Skeletal muscle tissue (tissue), 4 donors: Measurements from ENCODE around the gene MYL6B. TPM values are rescaled to one million over a fixed set of nuclear protein-coding genes. Genes with fewer than 3 reads are reported as not detected.
A peak's percentile ranks its signal among the peaks of the same experiment; 100 is the strongest.

Experiments
- H3K27ac ChIP-seq: one replicate; pipeline ENCODE4 v1.7.0; 2013; ENCODE audit warnings: mild to moderate bottlenecking, low read depth, low read length, inconsistent platforms
- H3K27me3 ChIP-seq, 3 donors: one replicate each; pipeline ENCODE4 v1.7.0; 2013; ENCODE audit warnings: low read length in 3 of 3; ENCODE audit not compliant: control insufficient read depth in 3 of 3, insufficient read depth in 3 of 3
- H3K36me3 ChIP-seq, 3 donors: one replicate each; pipeline ENCODE4 v1.7.0; 2013; ENCODE audit warnings: low read length in 3 of 3; ENCODE audit not compliant: control insufficient read depth in 3 of 3, insufficient read depth in 3 of 3
- H3K4me1 ChIP-seq, 3 donors: one replicate each; pipeline ENCODE4 v1.7.0; 2013; ENCODE audit warnings: low read length in 3 of 3, mild to moderate bottlenecking in 3 of 3; ENCODE audit not compliant: control insufficient read depth in 3 of 3, insufficient read depth in 3 of 3
- H3K4me3 ChIP-seq, 3 donors: one replicate each; pipeline ENCODE4 v1.7.0; 2013; ENCODE audit warnings: low read length in 3 of 3
- H3K9ac ChIP-seq, 3 donors: one replicate each; pipeline ENCODE4 v1.7.0; 2013; ENCODE audit warnings: low read length in 3 of 3, mild to moderate bottlenecking in 3 of 3, moderate library complexity in 2 of 3, low read depth in 1 of 3
- H3K9me3 ChIP-seq, 3 donors: one replicate each; pipeline ENCODE4 v1.7.0; 2013; ENCODE audit warnings: low read length in 3 of 3; ENCODE audit not compliant: control insufficient read depth in 3 of 3
- total RNA-seq: library from RNA; depleted of rRNA; stranded (reverse); fragments of >200 nt; gene quantifications from one replicate; pipeline ENCODE4 v1.2.3, GENCODE V29; 2014
- donor health status: Osteomylitis.

The MYL6B gene
- total RNA-seq, 1 donor from 2014 or later = 451 TPM

GRCh38 chr12:56130876-56131275 lies 21.5 kb upstream of the MYL6B start:
- Histone ChIP-seq H3K4me1 (peaks cover 33 to 48% (median 36%) of the 10 kb centered on the region in 3 donors), H3K9me3 (no peaks in the 10 kb centered on the region), H3K9ac (peak overlapping the region in 1 of 3 donors; percentile 99), H3K4me3 (no peak overlapping the region), H3K27me3 (no peaks in the 10 kb centered on the region), H3K36me3 (peaks cover 43 to 50% (median 44%) of the 10 kb centered on the region in 3 donors), H3K27ac (peak overlapping the region; percentile 96)

- H3K27me3 ChIP-seq = no peaks in the 10 kb centered on the region
- no peak overlapping the region for H3K4me3 ChIP-seq
- H3K36me3 ChIP-seq = peaks cover 77 to 84% (median 81%) of the 10 kb centered on the region in 3 donors
- H3K27ac ChIP-seq = no peak overlapping the region
- H3K4me1 ChIP-seq = peaks cover 8 to 14% (median 11%) of the 10 kb centered on the region in 3 donors
- no peaks in the 10 kb centered on the region for H3K9me3 ChIP-seq
- no peak overlapping the region for H3K9ac ChIP-seq
Measured at GRCh38 chr12:56134897-56135296, 17.5 kb upstream of the MYL6B start.

GRCh38 chr12:56137853-56138571 lies 14.4 kb upstream of the MYL6B start:
- Histone ChIP-seq H3K4me1 (peaks cover 3 to 5% (median 4%) of the 10 kb centered on the region in 3 donors), H3K36me3 (peaks cover 73 to 84% (median 83%) of the 10 kb centered on the region in 3 donors), H3K27ac (no peak overlapping the region), H3K27me3 (no peaks in the 10 kb centered on the region), H3K9ac (no peak overlapping the region), H3K4me3 (no peak overlapping the region), H3K9me3 (no peaks in the 10 kb centered on the region)

GRCh38 chr12:56141946-56142784 lies 10.2 kb upstream of the MYL6B start:
- Histone ChIP-seq H3K4me3 (no peak overlapping the region), H3K4me1 (peaks cover 10 to 13% (median 11%) of the 10 kb centered on the region in 3 donors), H3K27ac (no peak overlapping the region), H3K9ac (no peak overlapping the region), H3K27me3 (no peaks in the 10 kb centered on the region), H3K9me3 (no peaks in the 10 kb centered on the region), H3K36me3 (peaks cover 70 to 71% (median 70%) of the 10 kb centered on the region in 3 donors)

GRCh38 chr12:56143217-56143616 lies 9.2 kb upstream of the MYL6B start:
- Histone ChIP-seq H3K4me1 (peaks cover 10 to 13% (median 11%) of the 10 kb centered on the region in 3 donors), H3K9me3 (no peaks in the 10 kb centered on the region), H3K4me3 (no peak overlapping the region), H3K27ac (peak overlapping the region; percentile 4), H3K36me3 (peaks cover 59 to 60% (median 60%) of the 10 kb centered on the region in 3 donors), H3K9ac (no peak overlapping the region), H3K27me3 (no peaks in the 10 kb centered on the region)

GRCh38 chr12:56143870-56144269 lies 8.5 kb upstream of the MYL6B start:
- H3K27ac ChIP-seq = peak overlapping the region; percentile 4
- peaks cover 10 to 13% (median 11%) of the 10 kb centered on the region in 3 donors for H3K4me1 ChIP-seq
- H3K9me3 ChIP-seq = no peaks in the 10 kb centered on the region
- H3K4me3 ChIP-seq = no peak overlapping the region
- H3K36me3 ChIP-seq = peaks cover 53 to 54% (median 53%) of the 10 kb centered on the region in 3 donors
- peak overlapping the region in 1 of 3 donors; percentile 16 for H3K9ac ChIP-seq
- no peaks in the 10 kb centered on the region for H3K27me3 ChIP-seq

GRCh38 chr12:56145217-56145616 lies 7.2 kb upstream of the MYL6B start:
- H3K4me1 ChIP-seq = peaks cover 10 to 13% (median 11%) of the 10 kb centered on the region in 3 donors
- H3K9me3 ChIP-seq = no peaks in the 10 kb centered on the region
- H3K27ac ChIP-seq = no peak overlapping the region
- H3K4me3 ChIP-seq = no peak overlapping the region
- H3K27me3 ChIP-seq = no peaks in the 10 kb centered on the region
- H3K36me3 ChIP-seq = peaks cover 46 to 48% (median 47%) of the 10 kb centered on the region in 3 donors
- no peak overlapping the region for H3K9ac ChIP-seq

GRCh38 chr12:56146492-56147460 lies 5.6 kb upstream of the MYL6B start:
- H3K27ac ChIP-seq = no peak overlapping the region
- peaks cover 35 to 44% (median 36%) of the 10 kb centered on the region in 3 donors for H3K36me3 ChIP-seq
- H3K9me3 ChIP-seq = no peaks in the 10 kb centered on the region
- no peak overlapping the region for H3K9ac ChIP-seq
- H3K27me3 ChIP-seq = no peaks in the 10 kb centered on the region
- H3K4me1 ChIP-seq = peaks cover 18 to 20% (median 19%) of the 10 kb centered on the region in 3 donors
- H3K4me3 ChIP-seq = no peak overlapping the region

- Histone ChIP-seq H3K9me3 (no peaks in the 10 kb centered on the region), H3K9ac (no peak overlapping the region), H3K4me1 (peaks cover 30 to 39% (median 32%) of the 10 kb centered on the region in 3 donors), H3K36me3 (peaks cover 4 to 10% (median 9%) of the 10 kb centered on the region in 3 donors), H3K4me3 (no peak overlapping the region), H3K27me3 (no peaks in the 10 kb centered on the region), H3K27ac (no peak overlapping the region)
Measured at GRCh38 chr12:56150563-56150962, 1.8 kb upstream of the MYL6B start.
